PC-3 (cell line): ENCODE measurements around the gene NEO1. TPM values are rescaled to one million over a fixed set of nuclear protein-coding genes. Genes with fewer than 3 reads are reported as not detected.

Source experiments
- ATAC-seq: fragments of 200-7000 bp; cut with Tn5 transposase; 2 replicates; pipeline ENCODE4 v1.9.1; 2020; ENCODE audit warnings: mild to moderate bottlenecking, moderate library complexity
- BruUV-seq: library from RNA; stranded (reverse); fragments of 400-500 nt; replicated peaks from 2 replicates; lab custom pipeline; 2021; lab: Mats Ljungman, UMichigan
- CTCF ChIA-PET: fragments of 300-600 bp; sonication (Branson Sonifier 250); formaldehyde crosslinking; loops from one replicate; lab custom pipeline; 2022; ENCODE audit warnings: antibody characterized with exemption; lab: Charles Lee
- POLR2A ChIA-PET: fragments of 300-600 bp; sonication (Branson Sonifier 250); formaldehyde crosslinking; loops from one replicate; lab custom pipeline; 2022; ENCODE audit warnings: antibody characterized with exemption; ENCODE audit not compliant: unreplicated experiment; lab: Charles Lee
- DNase-seq: peaks from one replicate; pipeline ENCODE4 v3.0.0-alpha.2; 2015
- H2AFZ ChIP-seq: fragments of 300-600 bp; sonication (generic); 2 replicates; pipeline ENCODE4 v1.6.0; 2016; ENCODE audit warnings: antibody characterized with exemption, low read length
- H3F3A ChIP-seq: fragments of 300-600 bp; sonication (generic); one replicate; pipeline ENCODE4 v1.6.0; 2017; ENCODE audit warnings: antibody characterized with exemption, low read length, control low read depth, mild to moderate bottlenecking; ENCODE audit not compliant: unreplicated experiment
- H3K27ac ChIP-seq: fragments of 300-600 bp; sonication (generic); 2 replicates; pipeline ENCODE4 v1.5.1; 2016; ENCODE audit warnings: mild to moderate bottlenecking, low read length
- H3K27me3 ChIP-seq: fragments of 300-600 bp; sonication (generic); 2 replicates; pipeline ENCODE4 v1.6.1; 2016; ENCODE audit warnings: low read length, mixed read lengths
- H3K36me3 ChIP-seq: fragments of 300-600 bp; sonication (generic); 2 replicates; pipeline ENCODE4 v1.6.1; 2016; ENCODE audit warnings: low read depth, mixed run types, low read length, mixed read lengths
- H3K4me1 ChIP-seq: fragments of 300-600 bp; sonication (generic); 2 replicates; pipeline ENCODE4 v1.5.1; 2016; ENCODE audit warnings: low read length; ENCODE audit not compliant: insufficient read depth
- H3K4me2 ChIP-seq: fragments of 300-600 bp; sonication (generic); 2 replicates; pipeline ENCODE4 v1.6.0; 2016; ENCODE audit warnings: low read length
- H3K4me3 ChIP-seq: fragments of 300-600 bp; sonication (generic); 2 replicates; pipeline ENCODE4 v1.5.1; 2016; ENCODE audit warnings: mild to moderate bottlenecking, low read length, mixed read lengths
- H3K79me2 ChIP-seq: fragments of 300-600 bp; sonication (generic); 2 replicates; pipeline ENCODE4 v1.6.1; 2017; ENCODE audit warnings: low read length, mixed read lengths
- H3K9ac ChIP-seq: fragments of 300-600 bp; sonication (generic); 2 replicates; pipeline ENCODE4 v1.6.0; 2016; ENCODE audit warnings: mild to moderate bottlenecking, low read length
- H3K9me2 ChIP-seq: fragments of 300-600 bp; sonication (generic); replicated peaks from 2 replicates; pipeline ENCODE4 v1.6.1; 2016; ENCODE audit warnings: mixed run types, low read length, mixed read lengths
- H3K9me3 ChIP-seq: fragments of 300-600 bp; sonication (generic); 2 replicates; pipeline ENCODE4 v1.6.1; 2016; ENCODE audit warnings: low read length, mixed read lengths
- H4K20me1 ChIP-seq: fragments of 300-600 bp; sonication (generic); 2 replicates; pipeline ENCODE4 v1.6.1; 2016; ENCODE audit warnings: low read length, mixed read lengths
- CTCF ChIP-seq: fragments of 300-600 bp; sonication (generic); conservative IDR thresholded peaks from 2 replicates; pipeline ENCODE4 v1.5.1; 2017; ENCODE audit warnings: antibody characterized with exemption, low read depth, mild to moderate bottlenecking, low read length
- EZH2 ChIP-seq: fragments of 300-600 bp; sonication (generic); IDR thresholded peaks from one replicate; pipeline ENCODE4 v1.6.1; 2017; ENCODE audit warnings: antibody characterized with exemption, mild to moderate bottlenecking, low read length; ENCODE audit not compliant: unreplicated experiment
- EZH2phosphoT487 ChIP-seq: fragments of 300-600 bp; sonication (generic); IDR thresholded peaks from 2 replicates; pipeline ENCODE4 v1.6.1; 2018; ENCODE audit warnings: mild to moderate bottlenecking, antibody characterized with exemption, low read length, borderline replicate concordance
- intact Hi-C: fragments of 100-400 bp; cut with micrococcal nuclease; formaldehyde crosslinking; loops from 2 replicates; pipeline ENCODE4 v1.9.0; 2023
- total RNA-seq: library from RNA; depleted of rRNA; stranded (reverse); fragments of >200 nt; gene quantifications from 2 replicates; pipeline ENCODE4 v1.2.3, GENCODE V29; 2014

Gene NEO1
- total RNA-seq, 1 experiment from 2014 or later = 1.2 TPM

- Histone ChIP-seq H3K4me3 (no peak overlapping the region), H3K27ac (no peak overlapping the region), H4K20me1 (no peaks in the 10 kb centered on the region), H3K4me1 (peaks cover 8% of the 10 kb centered on the region; the same call in 1 of the 2 replicates), H3K4me2 (no peak overlapping the region), H3K9ac (no peak overlapping the region), H3K79me2 (no peaks in the 10 kb centered on the region), H3K27me3 (no peaks in the 10 kb centered on the region; the same call in 1 of the 2 replicates), H3K9me3 (no peaks in the 10 kb centered on the region), H2AFZ (no peak overlapping the region), H3K36me3 (no peaks in the 10 kb centered on the region), H3K9me2 (no peaks in the 10 kb centered on the region), H3F3A (no peaks in the 10 kb centered on the region)
- intact Hi-C loops = no loop called here
- ATAC-seq = no peak; the same call in 1 of the 2 replicates
- TF ChIP-seq EZH2phosphoT487 (no peak), EZH2 (no peak), CTCF (no peak)
- no TSS peak for BruUV-seq
- peak; percentile 71 for DNase-seq
- CTCF ChIA-PET = no interaction called here
- POLR2A ChIA-PET = no interaction called here
These were observed 26.5 kb downstream of the NEO1 start for GRCh38 chr15:73078722-73079121.

DNA sequence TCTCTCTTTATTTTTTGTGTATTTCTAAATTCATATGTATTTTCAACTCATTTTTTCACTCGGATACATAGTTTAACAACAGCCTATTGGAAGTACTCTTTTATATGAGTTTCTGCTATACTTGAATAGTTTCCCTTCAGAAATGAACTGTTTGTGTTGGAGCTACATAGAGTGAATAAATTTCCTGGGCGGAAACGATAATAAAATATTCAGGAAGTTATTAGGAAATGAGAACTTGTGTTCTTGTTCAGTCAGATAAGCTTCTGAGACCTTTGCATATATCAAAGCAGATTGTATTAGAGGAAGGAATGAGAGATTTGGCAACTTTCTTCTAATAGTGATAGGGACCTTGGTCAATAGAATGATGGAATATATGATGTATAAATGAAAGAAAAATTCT, 27.3 kb downstream of the NEO1 start:
- peaks cover 8% of the 10 kb centered on the region; the same call in 1 of the 2 replicates for H3K4me1 ChIP-seq
- no peak overlapping the region for H3K4me2 ChIP-seq
- H3K9me2 ChIP-seq = no peaks in the 10 kb centered on the region
- no peaks in the 10 kb centered on the region for H3K36me3 ChIP-seq
- H4K20me1 ChIP-seq = no peaks in the 10 kb centered on the region
- TF ChIP-seq CTCF = no peak
- TF ChIP-seq EZH2phosphoT487 = no peak
- TF ChIP-seq EZH2 = no peak
- DNase-seq (no peak), ATAC-seq (no peak)
- intact Hi-C loops = no loop called here
- no peaks in the 10 kb centered on the region for H3K9me3 ChIP-seq
- POLR2A ChIA-PET = no interaction called here
- H2AFZ ChIP-seq = no peak overlapping the region
- H3K27me3 ChIP-seq = no peaks in the 10 kb centered on the region; the same call in 1 of the 2 replicates
- H3K27ac ChIP-seq = no peak overlapping the region
- H3F3A ChIP-seq = no peaks in the 10 kb centered on the region
- CTCF ChIA-PET = no interaction called here
- H3K79me2 ChIP-seq = no peaks in the 10 kb centered on the region
- no peak overlapping the region for H3K4me3 ChIP-seq
- H3K9ac ChIP-seq = no peak overlapping the region
- no TSS peak for BruUV-seq

GRCh38 chr15:73081321-73081958, 29.2 kb downstream of the NEO1 start:
- ATAC-seq (peak; percentile 43; the same call in 1 of the 2 replicates), DNase-seq (peak; percentile 61)
- Histone ChIP-seq H3K4me1 (peaks cover 8% of the 10 kb centered on the region; the same call in 1 of the 2 replicates), H3K79me2 (no peaks in the 10 kb centered on the region), H3F3A (no peaks in the 10 kb centered on the region), H3K9me2 (no peaks in the 10 kb centered on the region), H3K27me3 (no peaks in the 10 kb centered on the region), H3K9me3 (peaks cover 5% of the 10 kb centered on the region), H2AFZ (no peak overlapping the region), H3K9ac (no peak overlapping the region), H3K36me3 (no peaks in the 10 kb centered on the region), H3K4me2 (no peak overlapping the region), H3K27ac (no peak overlapping the region), H4K20me1 (no peaks in the 10 kb centered on the region), H3K4me3 (no peak overlapping the region)
- intact Hi-C loops = loop anchor here (1.0 kb wide), 1 partner anchor 284 kb away; no protein-coding TSS in a partner anchor
- ChIA-PET CTCF (no interaction called here), POLR2A (no interaction called here)
- no TSS peak for BruUV-seq
- no peak for TF ChIP-seq EZH2phosphoT487
- TF ChIP-seq CTCF = peak; percentile 66
- no peak for TF ChIP-seq EZH2
